Suppressor macrophage (primary cell): ENCODE measurements around the gene WDR88.
A peak's percentile ranks its signal among the peaks of the same experiment; 100 is the strongest.
"Not testable (repeated sequence)": the region's sequence is repeated elsewhere in the genome, so short reads cannot be mapped to it uniquely, and the experiment has no call there.

Experiments
- DNase-seq, 4 experiments: peaks; one replicate each; pipeline ENCODE4 v3.0.0-alpha.2; 2020 to 2022

Gene WDR88

GRCh38 chr19:33171916-33172359 lies 40.0 kb downstream of the WDR88 start:
- no peak for DNase-seq

DNA sequence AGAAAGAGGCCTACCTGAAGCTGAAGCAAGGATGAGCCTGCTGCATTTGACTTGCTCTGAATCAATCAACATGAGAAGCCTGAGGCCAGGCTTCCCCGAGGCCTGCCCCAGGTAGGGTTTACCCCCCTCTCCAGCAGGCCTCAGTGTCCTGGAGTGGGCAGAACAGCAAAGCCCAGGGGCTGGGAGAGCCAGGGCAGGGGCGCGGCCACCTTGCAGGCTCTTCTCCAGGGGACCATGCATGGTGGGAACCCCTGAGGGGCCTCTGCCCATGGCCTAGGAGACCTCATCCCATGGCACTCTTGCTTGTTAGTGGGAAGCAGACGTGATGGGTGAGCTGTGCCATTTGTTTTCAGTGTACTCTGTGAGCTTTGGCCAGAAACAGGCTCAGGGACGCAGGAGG lies 42.3 kb downstream of the WDR88 start:
- DNase-seq: no peak

DNA sequence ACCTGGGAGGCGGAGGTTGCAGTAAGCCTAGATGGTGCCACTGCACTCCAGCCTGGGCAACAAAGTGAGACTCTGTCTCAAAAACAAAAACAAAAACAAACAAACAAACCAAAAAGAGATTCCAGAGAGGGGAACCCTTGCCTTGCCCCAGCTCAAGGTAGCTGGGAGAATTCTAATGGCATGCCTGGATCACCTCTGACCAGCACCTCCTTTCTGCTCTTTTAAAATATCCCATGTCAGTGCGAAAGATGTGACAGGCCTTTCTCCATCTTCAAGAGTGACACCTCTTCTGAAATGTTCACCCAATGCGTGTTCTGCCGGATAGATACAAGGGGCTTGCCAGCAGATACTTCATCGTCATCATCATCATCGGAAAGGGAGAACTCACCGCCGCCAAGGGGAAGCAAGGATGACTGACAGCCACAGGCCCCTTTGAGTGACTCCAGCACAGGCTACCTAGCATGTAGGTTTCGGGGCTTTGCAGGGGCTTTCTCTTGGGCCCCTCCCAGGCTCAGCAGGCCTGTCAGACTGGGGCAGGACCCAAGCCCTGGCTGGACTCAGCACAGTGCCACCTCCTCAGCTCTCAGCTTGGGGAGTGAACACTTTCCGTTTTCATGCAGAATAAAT lies 43.4 kb downstream of the WDR88 start:
- DNase-seq: no peak

DNA sequence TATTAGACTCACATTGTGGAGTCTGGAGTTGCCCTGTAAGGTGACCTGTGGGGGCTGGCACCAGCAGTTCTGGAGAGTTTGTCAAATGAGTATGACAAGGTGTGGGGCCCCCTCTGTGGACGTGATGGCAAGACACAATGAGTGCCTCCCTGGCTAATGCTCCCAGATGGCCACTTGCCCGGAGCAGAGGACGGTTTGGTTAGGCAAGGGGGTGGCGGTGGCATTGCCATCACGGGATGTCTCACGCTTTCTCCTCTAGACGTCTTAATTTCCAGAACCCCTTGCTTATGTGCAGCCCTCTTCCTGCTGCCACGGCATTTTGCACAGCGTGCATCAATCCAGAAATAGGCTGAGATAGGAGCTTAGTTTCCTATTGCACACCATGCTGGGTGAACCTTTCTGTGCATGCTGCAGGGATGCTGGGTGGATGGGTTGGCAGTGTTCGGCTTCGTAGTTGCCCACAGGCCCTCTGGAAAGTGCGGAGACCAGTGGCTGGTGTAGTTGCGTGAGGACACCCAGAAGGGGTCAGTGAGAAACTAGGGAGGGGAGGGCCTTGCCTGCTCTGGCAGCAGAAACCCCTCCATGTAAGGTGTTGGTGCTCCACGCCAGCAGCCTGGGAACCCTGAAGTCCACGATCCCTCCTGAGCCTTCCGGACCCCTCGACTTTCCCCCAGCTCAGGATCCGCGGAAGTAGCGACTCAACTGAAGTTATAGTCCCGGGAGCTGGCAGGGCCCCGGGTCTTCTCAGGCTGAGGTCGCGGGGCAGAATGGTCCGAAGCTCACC lies 44.2 kb downstream of the WDR88 start:
- DNase-seq: peak in 3 of 4 experiments; percentile 11 to 31 (median 24)

- DNase-seq: peak; percentile 98 to 100 (median 98)
Measured at GRCh38 chr19:33176670-33177416, 44.9 kb downstream of the WDR88 start.

- DNase-seq: no peak
Measured at GRCh38 chr19:33177417-33177979, 45.6 kb downstream of the WDR88 start.

DNA sequence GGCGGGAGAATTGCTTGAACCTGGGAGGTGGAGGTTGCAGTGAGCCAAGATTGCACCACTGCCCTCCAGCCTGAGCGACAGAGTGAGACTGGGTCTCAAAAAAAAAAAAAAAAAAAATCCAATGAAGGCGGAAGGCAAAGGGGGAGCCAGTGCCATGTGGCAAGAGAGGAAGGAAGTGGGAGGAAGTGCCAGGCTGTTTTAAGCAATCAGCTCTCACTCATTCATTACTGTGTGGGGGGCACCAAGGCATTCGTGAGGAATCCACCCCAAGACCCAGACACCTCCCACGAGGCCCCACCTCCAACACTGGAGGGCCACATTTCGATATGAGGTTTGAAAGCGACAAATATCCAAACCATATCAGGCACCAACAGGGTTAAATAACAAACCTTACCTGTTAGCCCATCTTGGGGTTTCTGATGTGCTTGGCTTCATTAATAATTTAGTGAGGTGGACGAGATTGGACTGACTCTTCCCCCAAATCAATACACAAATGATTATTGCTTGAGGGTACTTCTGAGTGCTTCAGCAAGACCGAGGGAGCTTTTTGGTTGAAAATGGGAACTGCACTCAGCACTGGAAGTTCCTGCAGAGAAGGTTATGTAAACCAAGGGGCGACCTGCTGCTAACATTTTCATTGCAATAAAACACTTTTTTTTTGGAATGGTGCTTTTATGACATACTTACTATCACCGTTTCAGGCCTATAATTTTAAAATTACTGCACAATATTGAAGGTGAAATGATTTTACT lies 54.7 kb downstream of the WDR88 start:
- DNase-seq: peak; percentile 36 to 72 (median 68)

GRCh38 chr19:33187183-33187540 lies 55.2 kb downstream of the WDR88 start:
- DNase-seq: peak in 2 of 4 experiments; percentile 32 to 33

DNA sequence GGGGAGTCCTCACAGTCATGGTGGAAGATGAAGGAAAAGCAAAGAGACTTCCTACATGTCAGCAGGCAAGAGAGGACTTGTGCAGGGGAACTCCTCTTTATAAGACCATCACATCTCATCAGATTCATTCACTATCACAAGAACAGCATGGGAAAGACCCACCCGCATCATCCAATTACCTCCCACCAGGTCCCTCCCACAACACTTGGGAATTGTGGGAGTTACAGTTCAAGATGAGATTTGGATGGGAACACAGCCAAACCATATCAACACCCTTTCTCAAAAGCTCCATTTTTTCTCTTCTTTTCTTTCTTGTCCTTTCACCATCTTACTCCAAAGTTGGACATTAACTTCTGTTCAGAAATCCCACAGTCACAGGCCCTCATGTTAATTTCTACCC lies 57.5 kb downstream of the WDR88 start:
- no peak for DNase-seq

GRCh38 chr19:33191092-33191491 lies 59.2 kb downstream of the WDR88 start:
- not testable (repeated sequence) for DNase-seq

GRCh38 chr19:33191501-33191900 lies 59.6 kb downstream of the WDR88 start:
- no peak for DNase-seq

GRCh38 chr19:33192010-33192409 lies 60.1 kb downstream of the WDR88 start:
- no peak for DNase-seq

- DNase-seq: no peak
Measured at GRCh38 chr19:33193269-33193864, 61.5 kb downstream of the WDR88 start.

DNA sequence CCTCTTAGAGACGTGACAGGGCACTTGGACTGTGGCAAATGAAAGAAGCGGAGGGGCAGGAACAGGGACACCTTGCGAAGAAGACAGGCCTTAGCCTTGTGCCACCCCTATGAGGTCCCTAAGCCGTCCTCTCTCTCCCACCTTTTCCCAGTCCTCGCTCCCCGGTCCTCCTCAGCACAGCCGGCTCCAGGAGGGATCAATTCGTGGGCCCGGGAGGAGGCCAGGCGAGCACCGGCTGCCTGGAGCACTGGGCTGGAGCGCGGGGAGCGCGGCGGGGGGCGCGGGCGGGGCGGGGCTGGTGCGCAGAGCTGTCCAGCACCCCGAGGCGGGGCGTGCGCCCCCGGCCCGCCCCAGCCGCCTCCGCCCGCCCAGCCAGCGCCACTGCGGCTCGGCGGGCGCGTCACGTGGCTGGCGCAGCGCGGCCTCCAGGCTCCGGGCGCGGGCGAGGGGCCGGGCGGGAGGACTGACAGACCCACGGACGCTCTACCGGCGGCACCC lies 62.0 kb downstream of the WDR88 start, which contains the start of gene LRP3:
Gene LRP3 (plus strand): TSS at position 466 of the 498 bp plus-strand sequence. CDS start 456 bp downstream, outside the sequence.
- peak; percentile 31 to 70 (median 50) for DNase-seq

DNA sequence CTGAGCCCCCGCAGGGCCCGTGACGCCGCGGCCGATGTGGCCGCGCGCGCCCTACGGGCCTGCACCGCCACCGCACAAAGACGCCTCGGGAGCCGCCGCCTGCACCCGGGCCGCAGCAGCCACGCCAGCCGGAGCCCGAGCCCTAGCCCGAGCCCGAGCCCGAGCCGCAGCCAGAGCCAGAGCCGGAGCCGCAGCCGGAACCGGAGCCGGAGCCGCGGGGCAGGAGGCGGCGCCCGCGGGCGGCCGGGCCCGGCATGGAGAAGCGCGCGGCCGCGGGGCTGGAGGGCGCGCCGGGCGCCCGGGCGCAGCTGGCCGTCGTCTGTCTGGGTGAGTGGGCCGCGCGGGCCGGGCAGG lies 62.6 kb downstream of the WDR88 start:
- DNase-seq: peak; percentile 11 to 70 (median 40)

DNA sequence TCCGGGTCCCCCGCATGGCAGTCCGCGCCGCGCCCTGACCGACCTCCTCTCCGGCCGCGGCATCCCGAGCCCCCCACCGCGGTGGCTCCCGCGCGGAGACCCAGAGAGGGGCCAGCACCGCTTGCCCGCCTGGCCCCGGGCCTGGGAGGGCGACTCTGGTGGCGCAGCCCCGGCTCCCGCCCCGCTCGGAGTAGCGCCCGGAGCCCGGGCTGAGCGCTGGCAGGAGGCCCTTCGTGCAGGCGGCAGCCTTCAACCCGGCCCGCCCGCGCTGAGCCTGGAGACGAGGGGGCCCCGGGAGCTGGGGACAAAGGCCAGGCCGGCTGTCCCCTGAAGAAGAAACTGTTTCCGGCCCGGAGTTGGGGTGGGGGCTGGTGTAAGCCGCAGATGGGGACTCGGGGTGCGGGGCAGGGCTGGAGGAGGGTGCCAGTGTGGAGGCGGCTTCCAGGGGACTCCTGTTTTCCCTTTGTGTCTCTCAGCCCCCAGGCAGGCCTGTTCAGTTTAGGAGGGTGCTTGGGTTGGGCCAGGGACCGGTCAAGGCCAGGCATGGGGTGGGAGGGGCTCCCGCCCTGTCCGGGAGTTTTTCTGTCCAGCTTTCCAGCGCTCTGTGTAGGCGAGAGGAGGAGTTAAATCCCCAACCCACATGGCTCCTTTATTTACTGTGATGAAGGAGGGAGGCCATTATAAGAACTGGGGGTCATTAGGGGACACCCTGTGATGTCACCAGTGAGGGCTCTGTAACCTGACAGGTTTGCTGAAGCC lies 63.2 kb downstream of the WDR88 start:
- DNase-seq: peak; percentile 13 to 53 (median 30)

GRCh38 chr19:33195645-33196347 lies 63.9 kb downstream of the WDR88 start:
- DNase-seq: peak in 3 of 4 experiments; percentile 18 to 38 (median 36)

DNA sequence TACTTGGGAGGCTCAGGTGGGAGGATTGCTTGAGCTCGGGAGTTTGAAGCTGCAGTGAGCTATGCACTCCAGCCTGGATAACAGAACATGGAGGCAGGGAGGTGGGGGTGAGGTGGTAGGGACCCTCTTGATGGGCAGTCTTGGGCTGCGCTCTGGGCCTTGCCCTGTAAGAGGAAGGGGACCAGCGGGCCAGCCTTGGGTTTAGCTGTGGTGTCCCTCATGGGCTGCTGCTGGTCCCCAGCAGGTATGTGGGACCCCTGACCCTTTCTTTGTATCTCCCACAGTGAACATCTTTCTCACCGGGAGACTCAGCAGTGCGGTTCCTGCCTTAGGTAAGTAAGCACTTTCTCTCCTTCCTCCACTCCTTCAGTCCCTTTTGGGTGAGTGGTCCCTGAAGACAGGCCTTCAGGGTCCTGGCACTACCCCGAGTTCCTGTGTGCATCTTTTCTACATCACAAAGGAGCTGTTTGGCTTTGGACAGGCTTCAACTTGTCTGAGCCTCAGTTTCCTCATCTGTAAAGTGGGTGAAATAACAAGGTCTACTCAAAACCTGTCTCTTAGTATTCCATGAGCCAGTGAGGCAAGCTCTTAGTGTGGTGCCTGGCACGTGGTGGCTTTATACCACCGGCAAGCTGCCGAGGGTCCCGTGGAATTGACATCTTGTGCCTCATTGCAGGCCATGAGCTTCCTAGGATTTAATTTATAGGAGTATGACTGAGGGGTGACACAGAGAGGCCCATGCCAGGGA lies 64.7 kb downstream of the WDR88 start:
- DNase-seq: no peak

DNA sequence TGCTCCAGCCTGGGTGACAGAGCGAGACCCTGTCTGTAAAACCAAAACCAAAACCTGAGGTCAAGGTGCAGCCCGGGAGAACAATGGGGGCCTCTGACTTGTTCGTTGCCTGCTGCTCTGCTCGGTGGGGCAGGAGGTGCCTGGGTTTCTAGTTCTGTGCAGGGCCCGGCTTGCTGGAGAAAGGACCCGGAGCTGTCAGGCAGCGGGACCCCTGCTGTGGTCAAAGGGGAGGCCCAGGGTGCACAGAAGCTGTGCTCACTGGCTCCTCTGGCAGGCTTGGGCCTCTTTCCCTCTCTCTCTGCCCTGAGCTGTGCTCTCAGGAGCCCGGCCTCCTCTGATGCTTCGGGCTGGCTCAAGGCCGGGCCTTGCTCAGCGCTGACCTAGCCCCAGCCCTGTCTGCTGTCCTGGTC lies 65.7 kb downstream of the WDR88 start:
- DNase-seq: no peak
